Measurements from ENCODE around the gene PLD4. TPM values are rescaled to one million over a fixed set of nuclear protein-coding genes. Genes with fewer than 3 reads are reported as not detected.
"Not testable (repeated sequence)": the region's sequence is repeated elsewhere in the genome, so short reads cannot be mapped to it uniquely, and the experiment has no call there.

PLD4 gene
- total RNA-seq, 1 experiment from 2014 or later: 0.07 TPM

DNA sequence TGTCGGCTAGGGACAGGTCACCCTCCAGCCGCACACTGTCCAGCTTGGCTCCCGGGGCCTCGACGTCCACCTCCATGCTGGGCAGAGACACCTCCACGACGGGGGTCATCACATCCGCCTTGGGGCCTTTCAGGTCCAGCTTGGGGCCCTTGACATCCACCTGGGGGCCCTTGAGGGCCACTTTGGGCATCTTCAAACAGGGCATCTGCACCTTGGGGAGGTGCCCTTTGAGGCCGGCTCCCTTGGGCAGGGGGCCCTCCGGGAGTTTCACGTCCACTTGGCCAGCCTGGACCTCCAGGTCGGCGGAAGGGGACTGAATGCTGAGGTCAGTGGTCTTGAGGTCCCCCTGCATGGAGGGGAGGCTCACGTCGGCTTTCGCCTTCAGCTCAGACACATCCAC lies 17.9 kb downstream of the PLD4 start (continued):
- TF ChIP-seq ZNF263 (CRISPR knock-in tag; IDR thresholded peaks at IDR 0.05; ENCODE audit: low read depth) (no peak), NFE2L1 (CRISPR knock-in tag; IDR thresholded peaks at IDR 0.05) (no peak), CREB1 (CRISPR knock-in tag; IDR thresholded peaks at IDR 0.05) (no peak), MXD4 (CRISPR knock-in tag; IDR thresholded peaks at IDR 0.05; ENCODE audit: borderline replicate concordance) (no peak), KAT7 (CRISPR knock-in tag; IDR thresholded peaks at IDR 0.05; ENCODE audit: borderline replicate concordance) (no peak), OVOL2 (CRISPR knock-in tag; IDR thresholded peaks at IDR 0.05; ENCODE audit: borderline replicate concordance) (no peak)
- TF ChIP-seq, protein P1, sequence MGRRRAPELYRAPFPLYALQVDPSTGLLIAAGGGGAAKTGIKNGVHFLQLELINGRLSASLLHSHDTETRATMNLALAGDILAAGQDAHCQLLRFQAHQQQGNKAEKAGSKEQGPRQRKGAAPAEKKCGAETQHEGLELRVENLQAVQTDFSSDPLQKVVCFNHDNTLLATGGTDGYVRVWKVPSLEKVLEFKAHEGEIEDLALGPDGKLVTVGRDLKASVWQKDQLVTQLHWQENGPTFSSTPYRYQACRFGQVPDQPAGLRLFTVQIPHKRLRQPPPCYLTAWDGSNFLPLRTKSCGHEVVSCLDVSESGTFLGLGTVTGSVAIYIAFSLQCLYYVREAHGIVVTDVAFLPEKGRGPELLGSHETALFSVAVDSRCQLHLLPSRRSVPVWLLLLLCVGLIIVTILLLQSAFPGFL (CRISPR knock-in tag; IDR thresholded peaks at IDR 0.05; ENCODE audit: borderline replicate concordance): no peak
- TF ChIP-seq, protein P2, sequence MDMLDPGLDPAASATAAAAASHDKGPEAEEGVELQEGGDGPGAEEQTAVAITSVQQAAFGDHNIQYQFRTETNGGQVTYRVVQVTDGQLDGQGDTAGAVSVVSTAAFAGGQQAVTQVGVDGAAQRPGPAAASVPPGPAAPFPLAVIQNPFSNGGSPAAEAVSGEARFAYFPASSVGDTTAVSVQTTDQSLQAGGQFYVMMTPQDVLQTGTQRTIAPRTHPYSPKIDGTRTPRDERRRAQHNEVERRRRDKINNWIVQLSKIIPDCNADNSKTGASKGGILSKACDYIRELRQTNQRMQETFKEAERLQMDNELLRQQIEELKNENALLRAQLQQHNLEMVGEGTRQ (CRISPR knock-in tag; IDR thresholded peaks at IDR 0.05): no peak
- TF ChIP-seq, protein P3, sequence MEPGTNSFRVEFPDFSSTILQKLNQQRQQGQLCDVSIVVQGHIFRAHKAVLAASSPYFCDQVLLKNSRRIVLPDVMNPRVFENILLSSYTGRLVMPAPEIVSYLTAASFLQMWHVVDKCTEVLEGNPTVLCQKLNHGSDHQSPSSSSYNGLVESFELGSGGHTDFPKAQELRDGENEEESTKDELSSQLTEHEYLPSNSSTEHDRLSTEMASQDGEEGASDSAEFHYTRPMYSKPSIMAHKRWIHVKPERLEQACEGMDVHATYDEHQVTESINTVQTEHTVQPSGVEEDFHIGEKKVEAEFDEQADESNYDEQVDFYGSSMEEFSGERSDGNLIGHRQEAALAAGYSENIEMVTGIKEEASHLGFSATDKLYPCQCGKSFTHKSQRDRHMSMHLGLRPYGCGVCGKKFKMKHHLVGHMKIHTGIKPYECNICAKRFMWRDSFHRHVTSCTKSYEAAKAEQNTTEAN (CRISPR knock-in tag; IDR thresholded peaks at IDR 0.05): no peak
- TF ChIP-seq, protein P4, sequence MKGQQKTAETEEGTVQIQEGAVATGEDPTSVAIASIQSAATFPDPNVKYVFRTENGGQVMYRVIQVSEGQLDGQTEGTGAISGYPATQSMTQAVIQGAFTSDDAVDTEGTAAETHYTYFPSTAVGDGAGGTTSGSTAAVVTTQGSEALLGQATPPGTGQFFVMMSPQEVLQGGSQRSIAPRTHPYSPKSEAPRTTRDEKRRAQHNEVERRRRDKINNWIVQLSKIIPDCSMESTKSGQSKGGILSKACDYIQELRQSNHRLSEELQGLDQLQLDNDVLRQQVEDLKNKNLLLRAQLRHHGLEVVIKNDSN (CRISPR knock-in tag; IDR thresholded peaks at IDR 0.05): no peak

DNA sequence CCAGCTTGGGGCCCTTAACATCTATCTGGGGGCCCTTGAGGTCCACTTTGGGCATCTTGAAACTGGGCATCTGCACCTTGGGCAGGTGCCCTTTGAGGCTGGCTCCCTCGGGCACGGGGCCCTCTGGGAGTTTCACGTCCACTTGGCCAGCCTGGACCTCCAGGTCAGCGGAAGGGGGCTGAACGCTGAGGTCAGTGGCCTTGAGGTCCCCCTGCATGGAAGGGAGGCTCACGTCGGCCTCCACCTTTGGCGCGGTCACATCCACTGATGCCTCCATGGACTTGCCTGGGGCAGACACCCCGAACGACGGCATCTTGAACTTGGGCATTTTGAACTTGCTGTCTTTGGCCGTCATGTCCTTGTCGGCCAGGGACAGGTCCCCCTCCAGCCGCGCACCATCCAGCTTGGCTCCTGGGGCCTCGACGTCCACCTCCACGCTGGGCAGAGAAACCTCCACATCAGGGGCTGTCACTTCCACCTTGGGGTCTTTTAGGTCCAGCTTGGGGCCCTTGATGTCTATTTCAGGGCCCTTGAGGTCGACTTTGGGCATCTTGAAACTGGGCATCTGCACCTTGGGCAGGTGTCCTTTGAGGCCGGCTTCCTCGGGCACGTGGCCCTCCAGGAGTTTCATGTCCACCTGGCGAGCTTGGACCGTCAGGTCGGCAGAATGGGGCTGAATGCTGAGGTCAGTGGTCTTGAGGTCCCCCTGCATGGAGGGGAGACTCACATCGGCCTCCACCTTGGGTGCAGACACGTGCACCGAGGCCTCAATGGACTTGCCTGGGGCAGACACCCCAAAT lies 18.7 kb downstream of the PLD4 start:
- H3K4me1 Mint-ChIP-seq; H3K9me3 Mint-ChIP-seq; H3K27ac Mint-ChIP-seq; POLR2A ChIA-PET; DNase-seq (ENCODE audit: low spot score); H3K36me3 Mint-ChIP-seq; ATAC-seq; H3K4me3 Mint-ChIP-seq: not testable (repeated sequence)
- H3K27me3 Mint-ChIP-seq (ENCODE audit: low read depth): peaks cover 22% of the 10 kb centered on the region
- CTCF ChIA-PET: interaction anchor here (1.4 kb wide), 1 partner anchor 10 kb away, joined by 4 read pairs; no protein-coding TSS in a partner anchor

DNA sequence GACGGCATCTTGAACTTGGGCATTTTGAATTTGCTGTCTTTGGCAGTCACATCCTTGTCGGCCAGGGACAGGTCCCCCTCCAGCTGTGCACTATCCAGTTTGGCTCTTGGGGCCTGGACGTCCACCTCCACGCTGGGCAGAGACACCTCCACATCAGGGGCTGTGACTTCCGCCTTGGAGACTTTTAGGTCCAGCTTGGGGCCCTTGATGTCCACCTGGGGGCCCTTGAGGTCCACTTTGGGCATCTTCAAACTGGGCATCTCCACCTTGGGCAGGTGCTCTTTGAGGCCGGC lies 19.3 kb downstream of the PLD4 start:
- H3K4me3 Mint-ChIP-seq; H3K9me3 Mint-ChIP-seq; POLR2A ChIA-PET; H3K27ac Mint-ChIP-seq; H3K4me1 Mint-ChIP-seq; ATAC-seq; DNase-seq (ENCODE audit: low spot score); H3K36me3 Mint-ChIP-seq: not testable (repeated sequence)
- H3K27me3 Mint-ChIP-seq (ENCODE audit: low read depth): peaks cover 16% of the 10 kb centered on the region
- CTCF ChIA-PET: interaction anchor here (1.4 kb wide), 1 partner anchor 11 kb away, joined by 4 read pairs; no protein-coding TSS in a partner anchor

DNA sequence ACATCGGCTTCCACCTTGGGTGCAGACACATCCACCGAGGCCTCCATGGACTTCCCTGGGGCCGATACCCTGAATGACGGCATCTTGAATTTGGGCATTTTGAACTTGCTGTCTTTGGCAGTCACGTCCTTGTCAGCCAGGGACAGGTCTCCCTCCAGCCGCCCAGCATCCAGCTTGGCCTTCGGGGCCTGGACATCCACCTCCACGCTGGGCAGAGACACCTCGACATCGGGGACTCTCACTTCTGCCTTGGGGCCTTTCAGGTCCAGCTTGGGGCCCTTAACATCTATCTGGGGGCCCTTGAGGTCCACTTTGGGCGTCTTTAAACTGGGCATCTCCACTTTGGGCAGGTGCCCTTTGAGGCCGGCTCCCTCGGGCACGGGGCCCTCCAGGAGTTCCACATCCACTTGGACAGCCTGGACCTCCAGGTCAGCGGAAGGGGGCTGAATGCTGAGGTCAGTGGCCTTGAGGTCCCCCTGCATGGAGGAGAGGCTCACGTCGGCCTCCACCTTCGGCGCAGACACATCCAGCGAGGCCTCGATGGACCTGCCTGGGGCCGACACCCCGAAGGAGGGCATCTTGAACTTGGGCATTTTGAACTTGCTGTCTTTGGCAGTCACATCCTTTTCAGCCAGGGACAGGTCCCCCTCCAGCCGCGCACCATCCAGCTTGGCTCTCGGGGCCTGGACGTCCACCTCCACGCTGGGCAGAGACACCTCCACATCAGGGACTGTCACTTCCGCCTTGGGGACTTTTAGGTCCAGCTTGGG lies 19.9 kb downstream of the PLD4 start:
- ATAC-seq; POLR2A ChIA-PET; H3K27ac Mint-ChIP-seq; H3K27me3 Mint-ChIP-seq (ENCODE audit: low read depth); H3K4me1 Mint-ChIP-seq; H3K9me3 Mint-ChIP-seq; H3K4me3 Mint-ChIP-seq; DNase-seq (ENCODE audit: low spot score); H3K36me3 Mint-ChIP-seq: not testable (repeated sequence)
- CTCF ChIA-PET: interaction anchor here (1.4 kb wide), 1 partner anchor 11 kb away, joined by 4 read pairs; no protein-coding TSS in a partner anchor

DNA sequence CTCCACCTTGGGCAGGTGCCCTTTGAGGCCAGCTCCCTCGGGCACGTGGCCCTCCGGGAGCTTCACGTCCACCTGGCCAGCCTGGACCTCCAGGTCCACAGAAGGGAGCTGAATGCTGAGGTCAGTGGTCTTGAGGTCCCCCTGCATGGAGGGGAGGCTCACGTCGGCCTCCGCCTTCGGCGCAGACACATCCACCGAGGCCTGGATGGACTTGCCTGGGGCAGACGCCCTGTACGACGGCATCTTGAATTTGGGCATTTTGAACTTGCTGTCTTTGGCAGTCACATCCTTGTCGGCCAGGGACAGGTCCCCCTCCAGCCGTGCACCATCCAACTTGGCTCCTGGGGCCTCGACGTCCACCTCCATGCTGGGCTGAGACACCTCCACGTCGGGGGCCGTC lies 20.6 kb downstream of the PLD4 start:
- H3K4me3 Mint-ChIP-seq; POLR2A ChIA-PET; H3K9me3 Mint-ChIP-seq; H3K27ac Mint-ChIP-seq; H3K36me3 Mint-ChIP-seq; DNase-seq (ENCODE audit: low spot score); H3K27me3 Mint-ChIP-seq (ENCODE audit: low read depth); H3K4me1 Mint-ChIP-seq; ATAC-seq: not testable (repeated sequence)
- CTCF ChIA-PET: interaction anchor here (1.4 kb wide), 1 partner anchor 12 kb away, joined by 4 read pairs; no protein-coding TSS in a partner anchor

DNA sequence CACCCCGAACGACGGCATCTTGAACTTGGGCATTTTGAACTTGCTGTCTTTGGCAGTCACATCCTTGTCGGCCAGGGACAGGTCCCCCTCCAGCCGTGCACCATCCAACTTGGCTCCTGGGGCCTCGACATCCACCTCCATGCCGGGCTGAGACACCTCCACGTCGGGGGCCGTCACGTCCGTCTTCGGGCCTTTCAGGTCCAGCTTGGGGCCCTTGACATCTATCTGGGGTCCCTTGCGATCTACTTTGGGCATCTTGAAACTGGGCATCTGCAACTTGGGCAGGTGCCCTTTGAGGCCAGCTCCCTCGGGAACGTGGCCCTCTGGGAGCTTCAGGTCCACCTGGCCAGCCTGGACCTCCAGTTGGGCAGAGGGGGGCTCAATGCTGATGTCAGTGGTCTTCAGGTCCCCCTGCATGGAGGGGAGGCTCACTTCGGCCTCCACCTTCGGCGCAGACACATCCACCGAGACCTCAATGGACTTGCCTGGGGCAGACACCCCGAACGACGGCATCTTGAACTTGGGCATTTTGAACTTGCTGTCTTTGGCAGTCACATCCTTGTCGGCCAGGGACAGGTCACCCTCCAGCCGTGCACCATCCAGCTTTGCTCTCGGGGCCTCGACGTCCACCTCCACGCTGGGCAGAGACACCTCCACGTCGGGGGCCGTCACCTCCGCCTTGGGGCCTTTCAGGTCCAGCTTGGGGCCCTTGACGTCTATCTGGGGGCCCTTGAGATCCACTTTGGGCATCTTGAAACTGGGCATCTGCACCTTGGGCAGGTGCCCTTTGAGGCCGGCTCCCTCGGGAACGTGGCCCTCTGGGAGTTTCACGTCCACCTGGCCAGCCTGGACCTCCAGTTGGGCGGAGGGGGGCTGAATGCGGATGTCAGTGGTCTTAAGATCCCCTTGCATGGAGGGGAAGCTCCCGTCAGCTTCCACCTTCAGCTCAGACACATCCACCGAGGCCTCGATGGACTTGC lies 21.6 kb downstream of the PLD4 start:
- H3K9me3 Mint-ChIP-seq; H3K36me3 Mint-ChIP-seq; H3K27me3 Mint-ChIP-seq (ENCODE audit: low read depth); ATAC-seq; POLR2A ChIA-PET; H3K4me1 Mint-ChIP-seq; DNase-seq (ENCODE audit: low spot score); H3K4me3 Mint-ChIP-seq; CTCF ChIA-PET; H3K27ac Mint-ChIP-seq: not testable (repeated sequence)

DNA sequence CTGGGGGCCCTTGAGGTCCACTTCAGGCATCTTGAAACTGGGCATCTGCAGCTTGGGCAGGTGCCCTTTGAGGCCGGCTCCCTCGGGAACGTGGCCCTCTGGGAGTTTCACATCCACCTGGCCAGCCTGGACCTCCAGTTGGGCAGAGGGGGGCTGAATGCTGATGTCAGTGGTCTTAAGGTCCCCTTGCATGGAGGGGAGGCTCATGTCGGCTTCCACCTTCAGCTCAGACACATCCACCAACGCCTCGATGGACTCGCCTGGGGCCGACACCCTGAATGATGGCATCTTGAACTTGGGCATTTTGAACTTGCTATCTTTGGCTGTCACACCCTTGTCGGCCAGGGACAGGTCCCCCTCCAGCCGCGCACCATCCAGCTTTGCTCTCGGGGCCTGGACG lies 22.5 kb downstream of the PLD4 start:
- CTCF ChIA-PET; POLR2A ChIA-PET; H3K4me1 Mint-ChIP-seq; H3K27ac Mint-ChIP-seq; H3K36me3 Mint-ChIP-seq; H3K27me3 Mint-ChIP-seq (ENCODE audit: low read depth); H3K9me3 Mint-ChIP-seq; H3K4me3 Mint-ChIP-seq; ATAC-seq; DNase-seq (ENCODE audit: low spot score): not testable (repeated sequence)

All from WTC11 (cell line).